Mucosa of stomach (tissue), 1 donor: ENCODE data around the gene ZNF585A.
A peak's percentile ranks its signal among the peaks of the same experiment; 100 is the strongest.
"Not testable (repeated sequence)": the region's sequence is repeated elsewhere in the genome, so short reads cannot be mapped to it uniquely, and the experiment has no call there.

Source experiments
- H3K27me3 ChIP-seq: one replicate; pipeline ENCODE4 v1.7.0; 2013; ENCODE audit warnings: mild to moderate bottlenecking, low read length; ENCODE audit not compliant: control insufficient read depth, insufficient read depth
- H3K36me3 ChIP-seq: one replicate; pipeline ENCODE4 v1.7.0; 2013; ENCODE audit warnings: low read length; ENCODE audit not compliant: control insufficient read depth, insufficient read depth
- H3K4me1 ChIP-seq: one replicate; pipeline ENCODE4 v1.7.0; 2013; ENCODE audit warnings: mild to moderate bottlenecking, low read length; ENCODE audit not compliant: control insufficient read depth, insufficient read depth
- H3K4me3 ChIP-seq: one replicate; pipeline ENCODE4 v1.7.0; 2013; ENCODE audit warnings: low read length
- H3K9ac ChIP-seq: one replicate; pipeline ENCODE4 v1.7.0; 2013; ENCODE audit warnings: mild to moderate bottlenecking, low read length, moderate library complexity
- H3K9me3 ChIP-seq: one replicate; pipeline ENCODE4 v1.7.0; 2013; ENCODE audit warnings: mild to moderate bottlenecking, low read length, moderate library complexity; ENCODE audit not compliant: control insufficient read depth
- donor health status: Pancreatic carcinoma.

ZNF585A gene

GRCh38 chr19:37172368-37173366 is at the start of gene ZNF585A:
Gene ZNF585A (minus strand): TSS chr19:37172695. CDS start chr19:37169910, 2,785 bp downstream.
- Histone ChIP-seq H3K36me3 (no peaks in the 10 kb centered on the region), H3K4me3 (peak within 1 kb of the TSS; percentile 65), H3K9me3 (no peaks in the 10 kb centered on the region), H3K27me3 (no peaks in the 10 kb centered on the region), H3K9ac (peak within 1 kb of the TSS; percentile 87), H3K4me1 (no peaks in the 10 kb centered on the region)

- Histone ChIP-seq H3K4me3 (no peak overlapping the region), H3K36me3 (no peaks in the 10 kb centered on the region)
Measured at GRCh38 chr19:37221136-37221535, 48.6 kb upstream of the ZNF585A start.

DNA sequence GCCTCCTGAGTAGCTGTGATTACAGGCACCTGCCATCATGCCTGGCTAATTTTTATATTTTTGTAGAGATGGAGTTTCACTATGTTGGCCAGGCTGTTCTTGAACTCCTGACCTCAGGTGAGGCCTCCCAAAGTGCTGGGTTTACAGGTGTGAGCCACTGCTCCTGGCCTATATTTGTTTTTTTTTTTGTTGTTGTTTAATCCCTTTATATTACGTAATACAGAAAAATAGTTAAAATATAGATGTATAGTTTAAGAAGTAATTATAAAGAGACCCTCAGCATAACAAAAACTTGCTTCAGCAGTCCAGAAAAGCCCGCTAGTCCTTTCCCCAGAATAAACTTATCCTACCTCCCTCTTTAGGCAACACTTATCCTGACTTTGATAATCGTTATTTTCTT is 47.9 kb upstream of the ZNF585A start:
- H3K36me3 ChIP-seq, result no peaks in the 10 kb centered on the region
- H3K27me3 ChIP-seq, result no peaks in the 10 kb centered on the region
- H3K9me3 ChIP-seq, result no peaks in the 10 kb centered on the region
- no peaks in the 10 kb centered on the region for H3K4me1 ChIP-seq
- no peak overlapping the region for H3K9ac ChIP-seq
- no peak overlapping the region for H3K4me3 ChIP-seq

More at GRCh38 chr19:37221136-37221535, 48.6 kb upstream of the ZNF585A start:
- no peaks in the 10 kb centered on the region for H3K27me3 ChIP-seq
- H3K9ac ChIP-seq, result no peak overlapping the region
- H3K4me1 ChIP-seq, result no peaks in the 10 kb centered on the region
- H3K9me3 ChIP-seq, result no peaks in the 10 kb centered on the region

GRCh38 chr19:37218592-37218935 is 46.1 kb upstream of the ZNF585A start:
- no peaks in the 10 kb centered on the region for H3K27me3 ChIP-seq
- H3K4me1 ChIP-seq, result no peaks in the 10 kb centered on the region
- H3K36me3 ChIP-seq, result no peaks in the 10 kb centered on the region
- no peaks in the 10 kb centered on the region for H3K9me3 ChIP-seq
- peak overlapping the region; percentile 61 for H3K4me3 ChIP-seq
- peak overlapping the region; percentile 69 for H3K9ac ChIP-seq

DNA sequence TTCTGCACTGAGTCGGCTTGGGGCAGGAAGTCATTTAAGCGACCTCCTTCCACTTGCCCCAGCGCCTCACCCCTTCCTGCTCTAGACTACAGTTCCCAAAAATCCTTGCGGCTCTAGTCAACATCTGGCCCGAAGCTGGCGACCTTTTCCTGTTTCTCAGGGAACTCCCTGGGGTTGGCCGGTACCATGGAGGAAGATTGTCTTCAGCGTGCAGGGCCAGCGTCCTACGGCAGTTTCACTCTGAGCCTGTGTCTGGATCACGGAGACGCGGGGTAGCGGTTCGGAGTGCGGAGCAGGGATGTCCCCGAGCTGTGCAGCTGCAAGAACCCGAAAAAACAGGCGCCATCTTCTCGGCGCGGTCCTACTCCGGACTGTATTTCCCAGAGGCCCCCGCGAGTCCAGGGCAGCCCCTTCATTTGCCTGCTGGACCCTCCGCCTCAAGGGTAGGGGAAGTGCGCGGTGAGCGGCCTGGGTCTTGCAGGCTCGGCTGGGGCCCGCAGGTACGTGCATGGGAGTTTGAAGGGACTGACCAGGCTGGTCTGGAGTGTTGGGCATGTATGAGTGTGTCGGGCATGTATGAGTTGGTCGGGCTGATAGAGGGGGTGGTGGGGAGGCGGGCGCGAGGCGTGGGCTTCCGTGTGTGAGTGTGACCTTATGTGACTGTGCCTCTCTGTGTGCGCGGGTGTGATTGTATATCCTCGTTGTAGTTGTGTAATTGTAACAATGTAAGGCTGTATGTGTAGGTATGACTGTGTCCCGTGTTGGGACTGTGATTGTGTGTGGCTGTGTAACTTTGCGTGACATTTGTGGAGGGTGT is 45.5 kb upstream of the ZNF585A start, which contains the start of gene ZNF383:
Gene ZNF383, plus strand, starts transcription at position 440 of the 817 bp plus-strand sequence. CDS start 12,240 bp downstream, outside the sequence.
- Histone ChIP-seq H3K36me3 (no peaks in the 10 kb centered on the region), H3K9ac (peak within 1 kb of the TSS; percentile 69), H3K9me3 (no peaks in the 10 kb centered on the region), H3K4me1 (no peaks in the 10 kb centered on the region), H3K4me3 (peak within 1 kb of the TSS; percentile 61), H3K27me3 (no peaks in the 10 kb centered on the region)

- no peaks in the 10 kb centered on the region for H3K36me3 ChIP-seq
- H3K9me3 ChIP-seq, result no peaks in the 10 kb centered on the region
- H3K27me3 ChIP-seq, result no peaks in the 10 kb centered on the region
- H3K4me1 ChIP-seq, result no peaks in the 10 kb centered on the region
- H3K4me3 ChIP-seq, result peak overlapping the region; percentile 61
- peak overlapping the region; percentile 69 for H3K9ac ChIP-seq
Measured at GRCh38 chr19:37217480-37217774, 44.9 kb upstream of the ZNF585A start.

DNA sequence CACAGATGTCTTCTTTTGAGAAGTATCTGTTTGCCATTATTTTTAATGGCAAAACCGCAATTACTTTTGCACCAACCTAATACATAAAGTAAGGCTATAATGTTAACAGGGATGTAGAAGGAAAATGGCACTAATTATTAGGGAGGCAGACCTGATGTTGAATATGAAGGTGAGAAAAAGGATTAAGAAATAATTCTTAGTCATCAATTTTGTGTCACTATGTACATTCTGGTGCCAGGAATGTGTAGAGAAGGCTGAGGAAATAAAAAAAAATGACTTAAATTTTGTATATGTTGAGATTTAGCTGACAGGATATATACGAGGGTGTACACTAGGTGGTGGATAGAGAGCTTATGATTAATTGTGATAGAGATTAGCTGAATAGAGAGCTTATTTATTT is 25.3 kb upstream of the ZNF585A start:
- no peak overlapping the region for H3K4me3 ChIP-seq
- no peaks in the 10 kb centered on the region for H3K9me3 ChIP-seq
- no peak overlapping the region for H3K9ac ChIP-seq
- no peaks in the 10 kb centered on the region for H3K27me3 ChIP-seq
- no peaks in the 10 kb centered on the region for H3K4me1 ChIP-seq
- H3K36me3 ChIP-seq, result no peaks in the 10 kb centered on the region

- H3K27me3 ChIP-seq, H3K9me3 ChIP-seq, H3K36me3 ChIP-seq, H3K4me1 ChIP-seq, H3K9ac ChIP-seq, H3K4me3 ChIP-seq: not testable (repeated sequence)
Measured at GRCh38 chr19:37197115-37197514, 24.6 kb upstream of the ZNF585A start.

DNA sequence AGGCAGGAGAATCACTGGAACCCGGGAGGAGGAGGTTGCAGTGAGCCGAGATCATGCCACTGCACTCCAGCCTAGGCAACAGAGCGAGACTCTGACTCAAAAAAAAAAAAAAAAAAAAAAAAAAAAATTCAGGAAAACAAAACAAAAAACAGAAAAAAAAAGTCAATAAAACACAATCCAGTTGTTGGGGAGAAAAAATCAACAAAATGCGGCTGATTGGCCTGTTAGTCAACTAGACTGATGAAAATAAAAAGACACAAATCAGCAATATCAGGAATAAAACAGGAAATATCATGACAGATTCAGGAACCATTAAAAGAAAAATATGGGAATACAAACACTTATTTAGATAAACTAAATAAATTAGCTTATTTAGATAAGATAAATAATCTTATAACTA is 22.8 kb upstream of the ZNF585A start:
- H3K4me3 ChIP-seq, H3K27me3 ChIP-seq, H3K9ac ChIP-seq, H3K36me3 ChIP-seq, H3K9me3 ChIP-seq, H3K4me1 ChIP-seq: not testable (repeated sequence)

GRCh38 chr19:37186071-37186470 is 13.6 kb upstream of the ZNF585A start:
- H3K36me3 ChIP-seq, H3K9ac ChIP-seq, H3K4me3 ChIP-seq, H3K4me1 ChIP-seq, H3K27me3 ChIP-seq: not testable (repeated sequence)
- peaks cover 23% of the 10 kb centered on the region for H3K9me3 ChIP-seq

DNA sequence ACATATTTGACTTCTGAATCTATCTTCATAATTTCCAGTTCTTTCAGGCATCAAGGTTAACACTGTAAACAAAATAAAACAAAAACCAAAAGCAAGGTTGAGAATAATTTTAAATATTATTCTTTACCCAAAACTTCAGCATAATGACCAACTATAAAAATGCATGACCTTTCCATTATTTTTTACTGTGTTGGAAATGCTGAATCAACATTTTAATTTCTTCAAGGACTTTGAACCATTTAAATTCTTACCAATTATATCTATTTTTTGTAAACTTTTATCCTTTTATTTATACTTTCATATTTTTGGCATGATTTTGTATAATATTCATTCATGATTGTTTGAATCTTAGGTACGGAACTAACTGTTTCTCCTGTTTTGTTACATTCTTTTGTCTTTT is 6.9 kb downstream of the ZNF585A start:
- Histone ChIP-seq H3K4me1 (no peaks in the 10 kb centered on the region), H3K27me3 (no peaks in the 10 kb centered on the region), H3K9me3 (peaks cover 5% of the 10 kb centered on the region), H3K4me3 (no peak overlapping the region), H3K36me3 (peaks cover 6% of the 10 kb centered on the region), H3K9ac (no peak overlapping the region)

DNA sequence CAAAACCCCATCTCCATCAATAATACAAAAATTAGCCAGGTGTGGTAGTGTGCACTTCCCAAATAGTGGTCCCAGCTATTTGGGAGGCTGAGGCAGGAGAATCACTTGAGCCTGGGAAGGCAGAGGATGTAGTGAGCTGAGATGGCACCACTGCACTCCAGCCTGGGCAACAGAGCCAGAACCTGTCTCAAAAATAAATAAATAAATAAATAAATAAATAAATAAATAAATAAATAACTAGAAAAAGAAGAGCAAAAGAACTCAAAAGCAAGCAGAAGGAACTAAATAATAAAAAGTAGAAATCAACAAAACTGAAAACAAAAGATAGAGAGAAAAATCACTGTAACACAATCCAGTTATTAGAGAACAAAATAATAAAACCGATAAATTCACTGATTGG is 12.3 kb downstream of the ZNF585A start:
- Histone ChIP-seq H3K9ac (no peak overlapping the region), H3K27me3 (no peaks in the 10 kb centered on the region), H3K4me1 (no peaks in the 10 kb centered on the region), H3K4me3 (no peak overlapping the region), H3K36me3 (peaks cover 6% of the 10 kb centered on the region), H3K9me3 (peaks cover 30% of the 10 kb centered on the region)
